HL-60/S4 (cell line): ENCODE measurements around the gene ZNF526.

Experiments used
- in situ Hi-C: fragments of 300-500 bp; cut with MboI; formaldehyde crosslinking; loops from 2 replicates; pipeline ENCODE4 v1.14.3; 2022; ENCODE audit warnings: low sequenced_read_pairs

The ZNF526 gene

DNA sequence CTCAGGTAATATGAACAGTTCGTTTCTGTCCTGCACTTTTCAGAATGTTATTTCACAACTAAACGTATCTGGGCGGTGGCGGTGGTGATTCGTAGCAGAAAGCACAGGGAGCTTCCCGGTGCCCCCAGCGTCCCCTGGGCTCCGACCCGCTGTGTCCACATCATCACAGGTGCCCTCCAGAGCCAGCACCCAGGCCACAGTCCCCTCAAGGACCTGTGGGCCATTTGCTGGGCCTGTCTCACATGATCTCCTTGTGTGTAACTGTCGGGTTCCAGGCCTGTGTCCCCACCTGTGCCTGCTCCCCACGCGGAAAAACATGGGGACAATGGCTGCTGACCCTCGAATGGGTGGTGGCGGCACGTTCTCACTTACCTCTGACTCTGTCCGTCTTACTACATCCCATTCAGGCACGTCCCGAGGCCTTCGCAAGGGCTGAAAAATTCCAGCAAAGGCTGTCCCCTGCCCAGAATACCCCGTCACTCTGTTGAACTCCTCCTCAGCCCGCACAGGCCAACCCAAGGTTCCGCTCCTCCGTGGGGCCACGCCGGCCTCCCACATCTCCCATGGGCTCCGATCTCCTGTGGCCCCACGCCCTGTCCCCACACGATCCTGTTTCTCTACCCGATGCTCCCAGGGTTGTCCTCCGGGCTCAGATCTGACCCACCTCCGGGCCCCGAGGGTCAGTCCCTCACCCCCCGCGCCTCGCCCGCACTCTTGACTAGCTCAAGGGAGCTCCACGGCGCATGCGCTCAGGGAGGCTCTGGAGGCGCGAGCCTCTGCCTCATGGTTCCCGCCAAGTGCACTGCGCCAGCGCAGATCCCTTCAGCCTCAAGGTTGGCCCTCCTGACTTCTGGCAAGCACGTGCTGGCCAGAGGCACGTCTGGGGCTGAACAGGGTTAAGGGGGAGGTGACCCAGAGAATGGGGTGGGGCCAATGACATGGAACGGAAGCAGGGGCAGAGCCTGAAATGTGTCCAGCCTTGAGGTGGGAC is 23.8 kb upstream of the ZNF526 start:
- in situ Hi-C loops, result no loop called here

DNA sequence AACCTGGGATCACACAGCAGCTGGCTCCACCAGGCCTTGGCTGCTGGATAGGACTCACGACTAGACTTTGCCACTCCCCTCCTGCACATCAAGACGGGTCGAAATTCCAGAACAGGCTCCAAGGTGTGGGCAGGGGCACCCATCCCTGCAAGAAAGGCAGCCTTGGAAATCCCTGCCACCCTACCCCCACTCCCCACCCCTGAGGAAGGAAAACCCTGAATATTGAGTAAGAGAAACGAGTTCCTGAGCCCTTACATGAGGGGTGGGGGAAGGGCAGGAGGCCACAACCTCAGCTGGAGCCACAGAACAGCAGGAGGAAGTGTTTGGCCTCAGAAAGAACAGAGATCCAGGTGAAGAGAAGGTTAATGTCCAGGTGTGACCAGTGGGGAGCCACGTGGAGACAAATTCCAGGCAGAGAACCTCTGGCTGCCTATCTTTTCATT is 22.7 kb upstream of the ZNF526 start:
- in situ Hi-C loops, result no loop called here

DNA sequence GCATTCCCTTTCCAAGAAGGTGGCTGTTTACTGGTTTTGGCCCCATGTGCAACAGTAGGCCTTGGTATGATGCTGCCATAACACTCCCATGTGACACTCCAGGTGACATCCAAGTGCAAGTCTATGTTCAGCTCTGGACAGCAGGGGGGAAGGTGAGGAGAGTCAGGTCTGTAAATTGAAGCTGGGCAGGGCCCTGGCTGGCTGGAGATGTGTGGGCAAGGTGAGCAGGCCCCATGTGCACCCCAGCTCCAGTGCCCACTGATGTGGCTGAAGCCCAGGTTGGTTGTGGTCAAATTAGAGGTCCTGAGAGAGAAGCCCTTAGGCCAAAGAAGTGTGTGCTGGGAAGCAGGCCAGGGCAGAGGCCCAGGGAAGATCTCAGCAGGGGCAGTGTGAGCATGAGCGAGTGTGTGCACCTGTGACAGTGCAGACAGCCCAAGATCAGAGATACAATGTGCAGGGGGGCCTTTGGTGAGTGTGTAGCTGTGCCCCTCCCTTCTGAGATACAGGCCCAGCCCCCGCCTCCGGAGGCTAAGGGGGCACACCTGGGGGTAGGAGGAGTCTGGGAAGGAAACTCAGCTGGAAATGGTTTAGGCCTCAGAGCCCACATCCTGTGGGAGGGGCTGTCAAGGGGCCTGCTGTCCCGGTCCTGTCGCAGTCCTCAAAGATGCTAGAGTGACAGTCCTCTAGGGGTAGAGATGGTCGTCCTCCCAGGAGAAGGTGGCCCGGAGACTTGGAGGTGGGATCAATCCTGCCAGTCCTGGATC is 21.3 kb upstream of the ZNF526 start:
- in situ Hi-C loops, result no loop called here

DNA sequence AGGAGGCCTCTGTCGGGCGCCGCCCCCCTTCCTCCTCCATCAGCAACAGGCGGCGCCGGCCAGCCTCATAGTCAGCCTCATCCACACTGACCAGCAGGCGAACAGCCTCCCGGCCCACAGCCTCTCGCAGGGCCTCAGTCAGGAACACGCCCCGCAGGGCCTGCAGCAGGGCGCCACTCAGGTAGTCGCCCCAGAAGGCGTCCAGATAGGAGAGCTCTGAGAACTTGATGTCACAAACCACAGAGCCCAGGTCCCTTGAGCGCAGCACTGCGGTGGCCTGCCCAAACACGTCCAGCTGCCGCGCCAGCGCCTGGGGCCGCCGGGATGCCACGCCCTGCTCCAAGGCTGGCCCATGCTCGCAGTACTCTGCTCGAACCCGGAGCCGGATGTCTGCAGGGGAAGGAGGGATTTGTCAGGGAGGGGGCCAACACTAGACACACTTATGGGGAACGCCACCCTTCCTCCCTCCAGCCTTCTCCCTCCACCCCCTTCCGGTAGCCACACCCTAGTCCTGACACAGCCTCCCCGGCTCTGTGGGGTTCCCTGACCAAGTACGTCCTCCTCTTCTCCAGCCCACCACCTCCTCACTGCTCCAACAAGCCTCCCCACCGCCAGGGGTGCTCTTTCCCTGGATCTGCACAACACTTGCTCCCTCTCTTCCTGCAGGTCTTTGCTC is 20.5 kb upstream of the ZNF526 start:
- in situ Hi-C loops, result no loop called here

DNA sequence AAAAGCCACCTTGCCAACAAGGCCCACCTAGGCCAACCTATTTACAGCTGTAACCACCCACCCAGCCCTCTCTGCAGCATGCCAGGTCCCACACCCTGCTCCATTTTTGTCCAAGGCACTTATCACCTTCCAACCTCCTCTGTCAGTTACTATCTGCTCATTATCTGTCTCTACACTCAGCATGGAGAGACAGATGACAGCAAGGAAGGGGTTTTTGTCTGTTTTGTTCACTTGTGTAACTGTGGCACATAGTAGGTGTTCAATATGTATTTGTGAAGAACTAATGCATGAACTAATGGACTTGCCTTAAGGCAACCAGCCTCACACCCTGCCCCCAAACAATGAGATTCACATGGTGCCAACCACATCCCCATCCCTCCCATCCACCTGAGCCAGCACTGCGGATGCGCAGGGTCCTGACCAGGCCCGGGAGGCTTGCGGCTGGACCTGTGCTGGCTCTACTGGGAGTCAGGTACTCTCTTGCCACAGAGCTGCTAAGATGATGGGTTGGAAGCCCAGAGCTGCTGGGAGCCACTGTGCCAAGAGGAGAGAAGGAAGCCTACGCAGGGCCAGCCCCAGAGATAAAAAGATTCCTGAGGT is 19.9 kb upstream of the ZNF526 start:
- in situ Hi-C loops, result no loop called here

DNA sequence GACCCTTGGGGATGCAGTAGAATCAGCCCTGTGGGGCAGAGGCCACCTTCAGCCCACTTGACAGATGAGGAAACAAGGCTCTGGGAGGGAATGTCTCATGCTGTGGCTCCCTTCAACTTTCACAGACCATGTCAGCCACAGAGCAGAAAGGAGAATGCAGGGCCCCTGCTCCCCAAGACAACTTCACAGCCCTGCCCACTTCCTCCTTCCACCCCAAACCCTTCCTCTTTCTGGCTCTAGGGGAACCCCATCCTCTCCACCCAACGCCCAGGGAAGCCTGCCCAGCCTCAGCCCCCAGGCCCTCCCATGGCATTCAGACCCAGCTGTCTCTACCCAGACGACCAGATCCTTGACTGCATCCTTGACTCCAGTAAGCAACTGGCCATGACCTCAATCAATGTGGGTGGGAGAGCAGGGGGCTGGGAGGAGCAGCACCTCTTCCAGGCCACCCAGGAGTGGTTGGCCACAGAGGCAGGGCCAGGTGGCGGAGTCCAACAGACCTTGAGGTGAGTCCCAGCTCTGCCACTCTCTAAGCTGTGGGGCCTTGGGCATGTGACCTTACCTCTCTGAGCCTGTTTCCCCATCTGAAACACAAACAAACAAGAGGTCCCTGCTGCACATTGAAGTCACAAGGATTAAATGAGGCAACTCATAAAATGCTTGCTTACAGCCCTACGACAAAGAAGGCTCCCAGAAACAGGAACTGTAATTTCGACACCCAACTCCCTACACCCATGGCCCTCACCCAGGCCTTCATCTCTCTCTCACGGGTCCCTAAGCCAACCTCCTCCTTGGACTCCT is 18.4 kb upstream of the ZNF526 start:
- in situ Hi-C loops, result no loop called here

DNA sequence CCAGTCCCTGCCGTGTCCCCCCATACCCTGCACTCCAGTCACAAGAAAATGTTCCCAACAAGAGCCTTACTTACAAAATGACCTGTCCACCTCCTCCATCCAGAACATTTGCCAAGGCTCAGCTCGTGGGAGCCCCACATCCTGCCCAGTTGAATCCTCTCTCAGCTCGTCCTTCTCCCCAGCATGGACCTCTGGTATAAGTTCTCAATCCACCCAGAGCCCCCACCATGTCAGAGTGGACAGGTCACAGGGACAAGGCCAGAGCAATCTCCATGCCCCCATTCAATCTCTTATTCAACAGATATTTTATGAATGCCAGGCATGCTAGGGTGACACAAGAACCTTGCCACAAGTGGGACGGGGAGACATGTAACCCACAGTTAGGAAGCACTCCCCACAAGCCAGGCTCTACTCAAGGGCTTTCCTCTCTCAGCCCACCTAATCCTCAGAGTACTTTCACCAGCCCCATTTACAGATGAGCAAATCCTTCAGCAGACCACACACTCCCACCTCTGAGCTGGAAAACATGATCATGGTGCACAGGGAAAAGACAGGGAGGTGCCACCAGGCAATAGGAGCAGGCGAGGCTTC is 17.7 kb upstream of the ZNF526 start:
- in situ Hi-C loops, result no loop called here

DNA sequence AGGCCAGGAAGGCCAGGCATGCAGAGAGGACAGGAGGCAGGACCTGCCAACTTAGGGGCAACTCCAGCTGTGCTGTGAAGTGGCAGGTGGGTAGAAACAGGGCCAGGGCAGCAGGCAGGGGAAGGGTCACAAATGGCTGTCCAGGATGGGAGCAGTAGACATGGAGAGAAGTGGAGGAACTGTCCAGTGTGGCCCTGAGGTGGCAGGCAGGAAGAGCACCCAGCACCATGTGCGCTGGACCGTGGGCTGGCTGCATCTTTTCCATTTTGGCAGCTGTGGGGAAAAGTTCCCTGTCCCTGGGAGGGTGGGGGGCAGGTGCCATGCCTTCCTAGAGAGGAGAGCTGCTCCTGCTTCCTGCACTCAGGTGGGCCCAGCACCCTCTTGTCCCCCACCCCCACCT is 16.4 kb upstream of the ZNF526 start:
- in situ Hi-C loops, result no loop called here

DNA sequence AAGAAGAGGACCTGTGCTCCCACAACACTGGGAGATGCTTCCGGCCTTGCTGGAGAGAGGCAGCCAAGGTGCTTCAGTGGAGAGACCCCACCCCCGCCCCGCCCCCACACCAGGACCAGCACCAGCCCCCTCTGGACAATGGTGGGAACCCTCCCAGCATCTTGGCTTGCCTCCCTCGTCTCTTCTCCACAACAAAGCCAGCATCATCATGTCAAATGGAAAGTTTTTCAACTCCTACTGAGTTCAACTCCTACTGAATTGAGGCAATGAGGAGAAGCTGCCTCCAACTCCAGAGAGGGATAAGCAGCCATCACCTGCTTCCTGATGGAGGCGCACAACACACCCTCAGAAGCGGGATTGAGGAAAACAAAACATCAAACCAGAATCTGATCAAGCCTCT is 15.4 kb upstream of the ZNF526 start:
- in situ Hi-C loops, result no loop called here

DNA sequence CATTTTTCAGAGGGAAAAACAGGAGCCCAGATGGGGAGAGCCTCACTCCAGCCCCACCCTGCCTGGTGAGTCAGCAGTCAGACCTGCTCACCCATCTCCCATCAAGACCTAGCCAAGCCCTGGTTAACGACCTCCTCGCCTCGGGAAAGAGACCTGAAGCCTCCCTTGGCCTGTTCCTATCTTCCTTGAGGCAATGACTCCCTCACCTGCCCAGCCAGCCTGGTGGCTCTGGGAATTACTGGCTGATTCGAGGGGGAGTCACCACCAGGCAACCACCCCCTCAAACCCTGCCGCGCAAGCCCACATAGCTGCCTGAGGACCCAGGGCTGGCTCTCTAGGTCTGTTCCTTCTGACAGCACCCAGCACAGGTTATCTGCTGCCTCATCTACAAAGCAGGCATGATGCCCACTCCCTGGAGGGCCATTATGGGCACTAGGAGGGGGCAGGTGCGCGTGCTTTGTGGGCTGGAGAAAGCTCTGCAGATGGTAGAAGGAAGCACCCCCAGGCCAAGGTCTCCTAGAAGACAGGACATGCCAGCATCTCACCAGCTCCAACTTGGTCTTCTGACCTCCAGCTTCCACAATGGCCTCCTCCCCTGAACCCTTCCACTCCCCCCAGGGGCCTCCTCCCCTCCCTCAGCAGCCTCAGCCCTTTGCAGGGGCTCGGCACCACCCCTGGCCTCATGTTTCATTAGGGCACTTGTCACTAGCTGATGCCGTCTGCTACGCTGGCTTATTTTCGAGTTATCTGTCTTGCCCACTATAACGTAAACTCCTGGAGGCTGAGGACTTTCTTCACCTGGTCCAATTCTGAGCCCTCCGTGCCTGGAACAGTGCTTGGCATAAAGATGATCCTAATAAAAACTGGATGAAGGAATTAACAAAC is 13.0 kb upstream of the ZNF526 start:
- in situ Hi-C loops, result no loop called here

DNA sequence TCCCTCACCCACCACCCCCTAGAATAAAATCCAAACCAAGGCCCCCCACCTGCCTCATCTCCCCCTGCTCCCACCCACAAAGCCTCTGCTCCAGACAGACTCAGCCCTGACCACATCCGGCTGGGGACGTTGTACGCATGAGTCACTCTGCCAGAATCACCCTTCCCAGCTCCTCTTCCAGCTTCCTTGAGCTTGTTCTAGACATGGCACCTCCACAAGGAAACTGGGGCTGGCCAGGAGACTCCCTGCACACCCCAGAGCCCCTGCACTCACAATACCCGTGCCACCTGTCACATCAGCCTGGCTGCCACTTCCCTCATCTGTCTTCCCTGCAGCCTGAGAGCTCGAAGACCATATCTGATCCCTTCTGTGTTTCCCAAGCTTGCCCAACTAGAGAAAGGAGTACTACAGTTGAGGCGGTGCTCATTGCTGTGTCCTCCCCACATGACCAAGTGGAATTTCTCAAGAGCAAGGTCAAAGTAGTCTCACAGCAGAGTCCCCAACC is 12.3 kb upstream of the ZNF526 start:
- in situ Hi-C loops, result no loop called here

DNA sequence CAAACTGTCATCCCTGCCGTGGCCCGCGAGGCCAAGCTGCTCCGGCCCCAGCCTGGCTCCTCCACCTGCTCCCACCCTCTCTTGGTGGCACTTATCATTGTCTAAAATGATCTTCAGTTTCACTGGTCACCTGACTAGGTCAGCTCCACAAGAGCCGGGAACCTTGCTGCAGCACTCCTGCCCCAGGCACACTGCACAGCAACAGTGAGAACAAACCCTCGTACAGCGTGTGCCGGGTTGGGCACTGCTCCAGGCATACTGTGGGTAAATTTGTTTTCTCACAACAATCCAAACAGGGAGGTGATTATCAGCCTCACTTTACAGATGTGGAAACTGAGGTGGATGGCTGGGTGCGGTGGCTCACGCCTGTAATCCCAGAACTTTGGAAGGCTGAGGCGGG is 11.5 kb upstream of the ZNF526 start:
- in situ Hi-C loops, result no loop called here

DNA sequence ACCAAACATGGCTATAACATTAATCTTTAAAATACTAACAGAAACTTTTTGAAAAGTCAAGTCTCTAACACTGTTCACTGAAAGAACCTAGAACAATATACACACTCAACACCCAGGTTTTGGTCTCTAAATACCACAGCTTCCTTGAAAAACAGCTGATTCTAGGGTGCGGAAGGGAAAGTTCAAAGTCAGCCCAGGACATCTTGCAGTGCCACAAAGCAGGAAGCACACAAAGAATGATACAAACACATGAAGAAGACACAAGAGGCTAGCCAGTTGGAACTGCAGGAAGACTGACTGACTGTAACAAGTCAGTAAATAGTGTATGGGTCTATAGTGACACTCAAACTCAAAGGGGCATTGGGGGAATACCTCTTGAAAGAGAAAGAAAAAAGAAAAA is 7.2 kb upstream of the ZNF526 start:
- in situ Hi-C loops, result no loop called here

DNA sequence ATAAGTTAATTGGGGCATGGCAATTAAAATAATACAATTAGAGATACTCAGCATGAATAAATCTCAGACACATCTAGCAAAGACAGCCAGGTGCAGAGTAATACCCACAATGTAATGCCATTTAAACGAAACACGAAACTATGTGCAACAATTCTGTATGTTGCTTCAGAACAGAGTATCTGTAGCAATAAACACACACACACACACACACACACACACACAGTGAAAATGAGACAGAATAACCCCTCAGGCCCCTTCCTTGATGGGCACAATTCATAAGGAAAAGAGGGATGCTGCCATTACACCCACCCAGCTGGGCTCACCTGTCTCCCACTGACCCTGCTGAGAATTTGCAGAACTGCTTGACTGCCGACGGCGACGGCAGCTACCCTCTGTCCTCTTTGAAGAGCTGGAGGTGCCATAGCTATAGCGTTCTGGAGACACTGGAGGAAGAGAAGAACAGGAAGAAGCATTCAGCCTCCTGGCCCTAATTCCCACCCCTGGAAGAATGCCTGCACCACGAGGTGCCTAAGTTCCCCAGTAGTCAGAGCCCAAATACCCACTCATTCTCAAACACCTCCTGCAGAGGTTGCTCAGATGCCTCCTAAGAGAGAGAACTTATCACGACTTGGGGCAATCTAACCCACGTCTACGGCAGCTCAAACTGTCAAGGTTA is 5.2 kb upstream of the ZNF526 start:
- in situ Hi-C loops, result no loop called here

DNA sequence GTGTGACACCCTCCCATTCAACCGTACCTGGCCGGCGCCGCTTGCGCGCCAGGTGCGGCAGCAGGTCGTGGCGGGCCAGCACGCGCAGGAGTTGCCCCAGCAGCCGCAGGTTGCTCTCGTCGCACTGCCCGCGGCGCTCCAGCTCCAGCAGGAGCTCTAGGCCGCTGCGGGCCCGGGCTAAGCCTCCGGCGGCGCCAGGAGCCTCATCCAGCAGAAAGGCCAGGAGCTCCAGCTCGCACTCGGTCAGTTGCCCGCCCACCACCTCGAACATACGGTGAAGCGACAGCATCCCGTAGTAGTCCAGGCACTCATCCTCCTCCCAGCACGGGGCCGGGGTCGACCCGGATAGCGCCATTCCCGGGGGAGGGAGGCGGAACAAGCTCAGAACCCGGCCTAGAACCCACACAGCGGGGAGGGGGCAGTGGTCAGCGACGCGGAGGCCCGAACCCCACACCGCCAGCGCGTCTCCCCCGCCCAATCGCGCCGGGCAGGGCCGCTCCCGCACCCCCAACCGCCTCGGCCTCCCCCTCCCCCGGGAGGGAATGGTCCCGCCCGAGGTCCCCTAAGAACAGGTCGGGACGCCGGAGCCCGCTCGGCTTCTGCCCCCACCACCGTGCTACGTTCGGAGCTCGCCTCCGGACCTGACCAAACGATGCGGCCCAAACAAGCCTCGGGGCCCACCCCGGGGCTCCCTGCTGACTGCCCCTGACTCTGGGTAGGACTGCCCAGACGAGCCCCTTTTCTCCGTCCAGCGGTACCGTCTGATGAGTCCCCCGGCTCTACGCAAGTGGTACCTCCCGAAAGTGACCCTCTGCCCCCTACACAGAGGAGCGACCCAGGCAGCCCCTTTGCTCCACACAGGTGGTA is 3.2 kb upstream of the ZNF526 start:
- in situ Hi-C loops, result no loop called here

DNA sequence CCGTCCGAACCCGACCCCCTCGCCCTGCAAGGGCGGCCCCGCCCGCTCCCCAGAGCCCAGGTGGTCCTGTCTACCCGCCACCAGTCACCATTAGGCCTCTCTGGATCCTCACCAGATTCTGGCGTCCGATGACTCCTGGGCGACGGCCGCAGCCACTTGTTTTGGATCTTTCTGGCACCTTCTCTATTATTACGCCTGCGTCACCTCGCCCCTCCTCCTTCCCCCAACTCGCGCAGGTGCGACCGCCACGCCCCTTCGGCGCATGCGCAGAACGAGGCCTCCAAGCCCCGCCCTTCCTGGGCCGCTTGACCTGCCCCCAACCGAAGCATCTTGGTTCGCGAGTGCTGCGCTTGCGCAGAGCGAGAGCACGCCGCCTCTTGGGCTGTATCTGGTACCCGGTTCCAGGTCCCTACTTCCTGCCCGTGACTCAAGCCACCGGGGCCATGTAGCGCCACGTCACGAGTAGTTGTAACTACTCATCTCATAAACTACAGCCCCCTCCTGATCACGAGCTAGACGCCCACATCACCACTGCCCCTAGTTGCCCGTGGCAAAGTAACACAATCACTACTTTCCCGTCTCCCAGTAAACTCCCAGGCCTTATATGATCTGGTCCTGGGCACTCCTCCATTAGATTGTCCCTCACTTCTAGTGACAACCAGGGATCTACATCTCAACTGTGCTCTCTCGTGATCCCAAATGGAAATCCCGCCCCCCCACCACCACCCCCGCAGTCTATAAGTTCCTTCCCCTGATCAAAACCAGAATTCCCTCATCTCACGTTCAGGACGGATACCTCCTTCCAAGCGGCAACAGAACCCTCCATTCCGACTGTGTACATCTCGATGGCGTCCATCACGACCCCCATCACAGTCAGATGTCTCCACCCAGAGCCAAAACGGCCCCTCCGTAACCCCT is 2.3 kb upstream of the ZNF526 start, which contains the start of gene DEDD2:
DEDD2 (minus strand) TSS at position 158 of the 918 bp plus-strand sequence. CDS start 670 bp downstream, outside the sequence.
- in situ Hi-C loops, result no loop called here
